Measurements from ENCODE around the gene GRID2. TPM values are rescaled to one million over a fixed set of nuclear protein-coding genes. Genes with fewer than 3 reads are reported as not detected.
A peak's percentile ranks its signal among the peaks of the same experiment; 100 is the strongest.

The GRID2 gene
- total and polyA plus RNA-seq, 2 donors (not counting 1 experiment from before 2014, with no cell fraction given): under 0.01 to 0.02 TPM

DNA sequence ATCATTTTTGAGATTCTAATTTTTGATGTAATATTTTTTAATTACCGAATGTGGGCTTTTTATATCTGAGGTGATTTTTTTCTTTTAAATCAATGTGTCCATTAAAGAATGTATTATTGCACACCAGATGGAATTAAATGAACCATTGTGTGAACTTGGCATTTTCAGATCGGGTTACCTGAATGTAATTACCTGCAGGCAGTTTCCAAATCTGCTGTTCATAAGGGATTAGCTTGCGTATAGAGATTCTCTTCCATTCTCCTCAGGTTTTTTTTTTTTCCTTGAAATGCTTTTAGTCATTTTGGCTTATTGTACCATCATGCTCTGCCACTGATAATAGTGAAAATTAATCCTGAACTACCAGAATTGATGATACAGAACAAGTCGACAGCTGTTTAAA, 1013.3 kb downstream of the GRID2 start:
- no peak overlapping the region for H3K9ac ChIP-seq (ENCODE audit: insufficient read depth, low read length)
- no peaks in the 10 kb centered on the region for H3K79me2 ChIP-seq (ENCODE audit: control insufficient read depth, insufficient read depth, low read length)
- H4K20me1 ChIP-seq (ENCODE audit: control insufficient read depth, extremely low read depth, insufficient read depth, low read length): no peaks in the 10 kb centered on the region
- no peak overlapping the region for H3K27ac ChIP-seq (ENCODE audit: insufficient read depth, low read length)
- no peak for DNase-seq (ENCODE audit: low read depth in 2 of 2)
- H2AFZ ChIP-seq (ENCODE audit: low read length): no peak overlapping the region
- H3K4me3 ChIP-seq (replicated peaks in 1 of 4; ENCODE audit: control extremely low read depth in 1 of 4, insufficient read depth in 1 of 4, low read depth in 3 of 4, low read length in 4 of 4): no peak overlapping the region
- TF ChIP-seq EZH2 (IDR thresholded peaks at IDR 0.05; ENCODE audit: low read length, missing control alignments): no peak
- TF ChIP-seq, protein P1, sequence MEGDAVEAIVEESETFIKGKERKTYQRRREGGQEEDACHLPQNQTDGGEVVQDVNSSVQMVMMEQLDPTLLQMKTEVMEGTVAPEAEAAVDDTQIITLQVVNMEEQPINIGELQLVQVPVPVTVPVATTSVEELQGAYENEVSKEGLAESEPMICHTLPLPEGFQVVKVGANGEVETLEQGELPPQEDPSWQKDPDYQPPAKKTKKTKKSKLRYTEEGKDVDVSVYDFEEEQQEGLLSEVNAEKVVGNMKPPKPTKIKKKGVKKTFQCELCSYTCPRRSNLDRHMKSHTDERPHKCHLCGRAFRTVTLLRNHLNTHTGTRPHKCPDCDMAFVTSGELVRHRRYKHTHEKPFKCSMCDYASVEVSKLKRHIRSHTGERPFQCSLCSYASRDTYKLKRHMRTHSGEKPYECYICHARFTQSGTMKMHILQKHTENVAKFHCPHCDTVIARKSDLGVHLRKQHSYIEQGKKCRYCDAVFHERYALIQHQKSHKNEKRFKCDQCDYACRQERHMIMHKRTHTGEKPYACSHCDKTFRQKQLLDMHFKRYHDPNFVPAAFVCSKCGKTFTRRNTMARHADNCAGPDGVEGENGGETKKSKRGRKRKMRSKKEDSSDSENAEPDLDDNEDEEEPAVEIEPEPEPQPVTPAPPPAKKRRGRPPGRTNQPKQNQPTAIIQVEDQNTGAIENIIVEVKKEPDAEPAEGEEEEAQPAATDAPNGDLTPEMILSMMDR (conservative IDR thresholded peaks at IDR 0.05 in 1 of 2, IDR thresholded peaks at IDR 0.05 in 1 of 2; ENCODE audit: low read depth in 1 of 2, low read length in 2 of 2): no peak
- H3K27me3 ChIP-seq (ENCODE audit: control insufficient read depth, insufficient read depth, low read length): no peaks in the 10 kb centered on the region
- no peaks in the 10 kb centered on the region for H3K9me3 ChIP-seq (ENCODE audit: control insufficient read depth, insufficient read depth, low read depth, low read length)
- no peak overlapping the region for H3K4me2 ChIP-seq (ENCODE audit: extremely low read depth, insufficient read depth, low read length)
- no peaks in the 10 kb centered on the region for H3K36me3 ChIP-seq (ENCODE audit: control insufficient read depth, insufficient read depth, low read length)
- H3K4me1 ChIP-seq (ENCODE audit: control insufficient read depth, extremely low read depth, insufficient read depth, low read length): no peaks in the 10 kb centered on the region

DNA sequence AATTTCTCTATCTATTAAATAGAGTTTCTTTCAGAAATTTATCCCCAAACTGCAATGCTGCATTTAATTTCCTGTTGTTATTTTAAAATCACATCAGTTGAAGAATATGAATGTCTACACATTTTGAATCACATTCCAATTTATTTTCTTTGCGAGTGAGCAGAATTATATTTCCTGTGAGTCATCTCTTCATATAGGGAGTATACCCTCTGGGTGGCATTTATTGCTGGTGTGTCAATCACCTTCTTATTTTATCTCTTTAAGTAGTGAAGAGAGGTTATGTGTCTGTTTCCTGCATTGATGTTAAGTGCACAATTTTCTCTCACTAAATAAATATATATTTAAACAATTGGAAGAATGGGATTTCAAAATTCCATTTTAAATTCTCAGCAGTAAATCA, 1013.8 kb downstream of the GRID2 start:
- Histone ChIP-seq H3K9me3 (ENCODE audit: control insufficient read depth, insufficient read depth, low read depth, low read length) (no peaks in the 10 kb centered on the region), H3K27ac (ENCODE audit: insufficient read depth, low read length) (no peak overlapping the region), H3K4me1 (ENCODE audit: control insufficient read depth, extremely low read depth, insufficient read depth, low read length) (no peaks in the 10 kb centered on the region), H3K79me2 (ENCODE audit: control insufficient read depth, insufficient read depth, low read length) (no peaks in the 10 kb centered on the region), H3K4me3 (replicated peaks in 1 of 4; ENCODE audit: control extremely low read depth in 1 of 4, insufficient read depth in 1 of 4, low read depth in 3 of 4, low read length in 4 of 4) (no peak overlapping the region), H3K4me2 (ENCODE audit: extremely low read depth, insufficient read depth, low read length) (no peak overlapping the region), H4K20me1 (ENCODE audit: control insufficient read depth, extremely low read depth, insufficient read depth, low read length) (no peaks in the 10 kb centered on the region), H2AFZ (ENCODE audit: low read length) (no peak overlapping the region), H3K9ac (ENCODE audit: insufficient read depth, low read length) (no peak overlapping the region), H3K27me3 (ENCODE audit: control insufficient read depth, insufficient read depth, low read length) (no peaks in the 10 kb centered on the region), H3K36me3 (ENCODE audit: control insufficient read depth, insufficient read depth, low read length) (no peaks in the 10 kb centered on the region)
- DNase-seq (ENCODE audit: low read depth in 2 of 2): no peak
- no peak for TF ChIP-seq EZH2 (IDR thresholded peaks at IDR 0.05; ENCODE audit: low read length, missing control alignments)
- TF ChIP-seq, protein P1 (conservative IDR thresholded peaks at IDR 0.05 in 1 of 2, IDR thresholded peaks at IDR 0.05 in 1 of 2; ENCODE audit: low read depth in 1 of 2, low read length in 2 of 2): no peak

DNA sequence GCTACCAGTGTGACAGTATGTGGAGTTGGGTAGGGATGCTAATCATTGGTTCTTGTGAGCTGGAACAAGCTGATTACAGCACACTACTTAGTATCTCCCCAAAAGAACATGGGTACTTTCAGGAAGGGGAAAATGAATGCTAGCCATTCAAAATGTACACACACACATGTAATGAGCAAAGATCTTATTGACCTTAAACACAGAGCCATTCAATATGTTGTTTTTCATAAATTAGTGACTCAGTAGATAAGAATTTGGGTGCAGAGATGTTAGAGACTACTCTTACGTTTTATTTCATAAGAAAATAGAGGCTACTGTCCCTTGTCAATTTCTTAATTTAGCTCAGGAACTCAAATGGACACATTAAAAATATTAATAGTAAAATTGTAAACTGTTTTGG, 1015.3 kb downstream of the GRID2 start:
- no peak overlapping the region for H2AFZ ChIP-seq (ENCODE audit: low read length)
- H3K27me3 ChIP-seq (ENCODE audit: control insufficient read depth, insufficient read depth, low read length): no peaks in the 10 kb centered on the region
- no peak overlapping the region for H3K4me3 ChIP-seq (replicated peaks in 1 of 4; ENCODE audit: control extremely low read depth in 1 of 4, insufficient read depth in 1 of 4, low read depth in 3 of 4, low read length in 4 of 4)
- no peaks in the 10 kb centered on the region for H4K20me1 ChIP-seq (ENCODE audit: control insufficient read depth, extremely low read depth, insufficient read depth, low read length)
- no peak overlapping the region for H3K27ac ChIP-seq (ENCODE audit: insufficient read depth, low read length)
- peak in 1 of 2 donors; percentile 39 for DNase-seq (ENCODE audit: low read depth in 2 of 2)
- no peaks in the 10 kb centered on the region for H3K9me3 ChIP-seq (ENCODE audit: control insufficient read depth, insufficient read depth, low read depth, low read length)
- H3K36me3 ChIP-seq (ENCODE audit: control insufficient read depth, insufficient read depth, low read length): no peaks in the 10 kb centered on the region
- H3K79me2 ChIP-seq (ENCODE audit: control insufficient read depth, insufficient read depth, low read length): no peaks in the 10 kb centered on the region
- H3K9ac ChIP-seq (ENCODE audit: insufficient read depth, low read length): no peak overlapping the region
- no peak overlapping the region for H3K4me2 ChIP-seq (ENCODE audit: extremely low read depth, insufficient read depth, low read length)
- no peak for TF ChIP-seq EZH2 (IDR thresholded peaks at IDR 0.05; ENCODE audit: low read length, missing control alignments)
- TF ChIP-seq, protein P1 (conservative IDR thresholded peaks at IDR 0.05 in 1 of 2, IDR thresholded peaks at IDR 0.05 in 1 of 2; ENCODE audit: low read depth in 1 of 2, low read length in 2 of 2): no peak
- no peaks in the 10 kb centered on the region for H3K4me1 ChIP-seq (ENCODE audit: control insufficient read depth, extremely low read depth, insufficient read depth, low read length)

Measured in fibroblast of lung (primary cell).